A549 (cell line): ENCODE results near the gene MRPL4.

ENCODE experiments used
- BCL3 ChIP-seq: fragments of >200 bp; sonication (Bioruptor Twin); formaldehyde crosslinking; IDR thresholded peaks from 3 replicates; pipeline ENCODE4 v1.6.1; 2016
- BHLHE40 ChIP-seq: IDR thresholded peaks from 2 replicates; pipeline ENCODE4 v1.6.1; 2012; ENCODE audit warnings: low read depth, low read length, inconsistent platforms
- CHD4 ChIP-seq: fragments of 200-600 bp; sonication (generic); IDR thresholded peaks from 2 replicates; pipeline ENCODE4 v1.6.1; 2016; ENCODE audit warnings: antibody characterized with exemption, mild to moderate bottlenecking, borderline replicate concordance
- CTCF ChIP-seq: fragments of >200 bp; sonication (Bioruptor Twin); formaldehyde crosslinking; IDR thresholded peaks from 3 replicates; pipeline ENCODE4 v1.5.1; 2016
- EP300 ChIP-seq, 2 experiments: fragments of >200 bp; sonication (Bioruptor Twin); formaldehyde crosslinking; IDR thresholded peaks; 2 replicates in 1 of 2; 3 replicates in 1 of 2; pipeline ENCODE4 v1.6.1; 2016 to 2017
- HDAC2 ChIP-seq: fragments of 200-600 bp; sonication (generic); IDR thresholded peaks from 2 replicates; pipeline ENCODE4 v1.6.1; 2016
- MAFK ChIP-seq: fragments of 450-650 bp; IDR thresholded peaks from 2 replicates; pipeline ENCODE4 v1.6.1; 2014; ENCODE audit not compliant: partially characterized antibody
- PBX3 ChIP-seq: IDR thresholded peaks from 2 replicates; pipeline ENCODE4 v1.6.1; 2012
- REST ChIP-seq: fragments of 200-600 bp; sonication (generic); IDR thresholded peaks from 2 replicates; pipeline ENCODE4 v1.6.1; 2016; ENCODE audit warnings: antibody characterized with exemption, mild to moderate bottlenecking, moderate library complexity
- RFX5 ChIP-seq: fragments of 450-650 bp; IDR thresholded peaks from 2 replicates; pipeline ENCODE4 v1.7.1; 2014; ENCODE audit warnings: antibody characterized with exemption, mild to moderate bottlenecking, moderate library complexity
- SREBF2 ChIP-seq: fragments of 450-650 bp; IDR thresholded peaks from 2 replicates; pipeline ENCODE4 v1.6.1; 2014; ENCODE audit warnings: mild to moderate bottlenecking, moderate library complexity
- TP53 ChIP-seq: fragments of 250-450 bp; sonication (Bioruptor Pico); IDR thresholded peaks from 2 replicates; pipeline ENCODE4 v1.5.0; 2021; ENCODE audit warnings: mild to moderate bottlenecking, moderate library complexity
- ZFP36 ChIP-seq: fragments of 450-650 bp; IDR thresholded peaks from 2 replicates; pipeline ENCODE4 v1.6.1; 2014; ENCODE audit warnings: borderline replicate concordance; ENCODE audit not compliant: partially characterized antibody

- TF ChIP-seq RFX5 = no peak
- no peak for TF ChIP-seq BCL3
- TF ChIP-seq CTCF = no peak
- no peak for TF ChIP-seq HDAC2
- TF ChIP-seq CHD4 = no peak
- TF ChIP-seq REST = no peak
- no peak for TF ChIP-seq BHLHE40
- TF ChIP-seq EP300 (IDR thresholded peaks at IDR 0.05) = no peak
- TF ChIP-seq MAFK = no peak
- no peak for TF ChIP-seq PBX3
- TF ChIP-seq ZFP36 = no peak
- no peak for TF ChIP-seq TP53 (CRISPR knock-in tag)
- TF ChIP-seq SREBF2 = no peak
Observed at GRCh38 chr19:10290357-10290875, 38.4 kb downstream of the MRPL4 start.
